ENCODE measurements around the gene PRICKLE3.
"Not testable (repeated sequence)": the region's sequence is repeated elsewhere in the genome, so short reads cannot be mapped to it uniquely, and the experiment has no call there.

Gene PRICKLE3

DNA sequence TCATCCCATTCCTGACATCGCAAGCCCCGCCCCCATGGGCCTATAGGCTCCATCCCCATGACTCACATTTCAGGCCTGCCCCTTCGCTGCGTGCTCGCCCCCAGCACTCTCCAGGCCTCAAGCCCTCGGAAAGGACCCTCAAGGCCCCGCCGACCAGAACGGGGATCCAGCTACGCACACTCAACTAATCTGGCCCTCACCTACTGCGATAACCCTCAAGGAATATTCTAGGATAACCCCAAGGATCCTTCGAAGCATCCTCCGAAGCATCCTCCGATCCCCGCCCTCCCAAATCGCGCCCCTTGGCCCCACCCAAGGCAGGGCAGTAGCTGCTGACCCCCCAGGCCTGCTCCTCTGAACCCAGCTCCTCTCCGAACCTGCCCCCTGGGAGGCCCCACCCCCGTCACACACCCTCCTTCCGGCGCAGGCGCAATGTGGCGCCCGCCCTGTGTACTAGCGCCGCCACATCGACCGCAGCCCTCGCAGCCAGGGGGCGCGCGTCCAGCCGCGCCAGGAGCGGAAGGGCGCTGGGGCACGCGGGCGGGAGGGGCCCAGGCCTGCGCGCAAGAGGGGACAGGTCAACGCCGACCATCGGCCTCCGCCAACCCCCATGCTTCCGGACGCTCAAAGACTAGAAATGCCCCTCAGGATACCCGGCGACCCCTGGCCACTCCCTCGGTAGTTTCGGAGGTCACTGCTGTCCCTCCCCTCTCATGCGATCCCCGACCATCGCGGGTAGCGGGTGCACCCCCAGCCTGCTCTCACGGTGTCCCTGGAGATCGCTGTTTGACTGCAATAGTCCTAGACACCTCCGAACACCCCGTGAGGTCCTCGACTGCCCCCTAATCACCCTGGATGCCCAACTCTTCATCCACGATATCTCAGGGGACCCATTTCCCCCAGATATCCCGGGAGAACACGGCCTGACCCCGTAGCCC, 30.0 kb downstream of the PRICKLE3 start:
- peak; percentile 88 for DNase-seq

DNA sequence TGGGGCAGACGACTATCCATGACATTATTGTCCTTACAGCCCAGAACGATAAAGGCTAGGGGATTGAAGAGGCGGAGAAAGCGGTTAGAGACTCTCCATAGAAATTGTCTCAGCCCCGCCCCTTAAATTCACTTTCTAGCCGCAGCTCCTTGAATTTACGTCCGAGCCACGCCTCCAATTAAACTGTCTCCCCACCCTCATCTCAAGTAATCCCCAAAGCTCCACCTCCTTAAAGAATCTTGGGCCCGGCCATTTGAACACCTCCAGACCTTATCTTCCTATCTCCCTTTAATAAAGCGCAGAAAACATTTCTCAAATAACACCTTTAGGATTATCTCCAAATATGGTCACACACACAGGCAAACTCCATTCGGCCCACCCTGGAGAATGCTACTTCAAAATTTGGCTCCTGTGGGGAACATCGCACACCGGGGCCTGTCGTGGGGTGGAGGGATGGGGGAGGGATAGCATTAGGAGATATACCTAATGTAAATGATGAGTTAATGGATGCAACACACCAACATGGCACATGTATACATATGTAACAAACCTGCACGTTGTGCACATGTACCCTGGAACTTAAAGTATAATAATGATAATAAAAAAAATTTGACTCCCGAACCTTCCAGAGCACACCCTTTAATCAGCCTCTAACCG, 30.8 kb downstream of the PRICKLE3 start:
- DNase-seq = peak; percentile 43

DNA sequence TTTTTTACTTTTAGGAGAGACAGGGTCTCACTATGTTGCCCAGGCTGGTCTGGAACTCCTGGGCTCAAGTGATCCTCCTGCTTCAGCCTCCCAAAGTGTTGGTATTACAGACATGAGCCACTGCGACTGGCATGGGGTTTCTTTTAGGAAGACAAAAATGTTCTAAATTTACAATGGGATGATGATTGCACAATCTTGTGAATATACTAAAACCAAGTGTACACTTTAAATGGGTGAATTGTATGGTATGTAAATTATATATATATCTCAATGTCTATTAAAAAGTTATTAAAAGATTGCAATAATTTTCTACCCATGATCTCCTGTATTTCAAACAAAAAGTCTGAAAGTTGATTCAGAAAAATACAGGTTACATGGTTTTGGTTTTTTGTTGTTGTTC, 32.7 kb downstream of the PRICKLE3 start:
- DNase-seq = no peak

DNA sequence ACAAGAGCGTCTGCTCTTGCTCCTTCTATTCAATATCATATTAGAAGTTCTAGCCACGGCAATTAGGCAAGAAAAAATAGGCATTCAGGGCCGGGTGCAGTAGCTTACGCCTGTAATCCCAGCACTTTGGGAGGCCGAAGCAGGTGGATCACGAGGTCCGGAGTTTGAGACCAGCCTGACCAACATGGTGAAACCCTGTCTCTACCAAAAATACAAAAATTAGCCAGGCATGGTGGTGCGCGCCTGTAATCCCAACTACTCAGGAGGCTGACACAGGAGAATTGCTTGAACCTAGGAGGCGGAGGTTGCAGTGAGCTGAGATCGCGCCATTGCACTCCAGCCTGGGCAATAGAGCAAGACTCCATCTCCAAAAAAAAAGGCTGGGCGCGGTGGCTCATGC, 36.9 kb downstream of the PRICKLE3 start:
- not testable (repeated sequence) for DNase-seq

DNA sequence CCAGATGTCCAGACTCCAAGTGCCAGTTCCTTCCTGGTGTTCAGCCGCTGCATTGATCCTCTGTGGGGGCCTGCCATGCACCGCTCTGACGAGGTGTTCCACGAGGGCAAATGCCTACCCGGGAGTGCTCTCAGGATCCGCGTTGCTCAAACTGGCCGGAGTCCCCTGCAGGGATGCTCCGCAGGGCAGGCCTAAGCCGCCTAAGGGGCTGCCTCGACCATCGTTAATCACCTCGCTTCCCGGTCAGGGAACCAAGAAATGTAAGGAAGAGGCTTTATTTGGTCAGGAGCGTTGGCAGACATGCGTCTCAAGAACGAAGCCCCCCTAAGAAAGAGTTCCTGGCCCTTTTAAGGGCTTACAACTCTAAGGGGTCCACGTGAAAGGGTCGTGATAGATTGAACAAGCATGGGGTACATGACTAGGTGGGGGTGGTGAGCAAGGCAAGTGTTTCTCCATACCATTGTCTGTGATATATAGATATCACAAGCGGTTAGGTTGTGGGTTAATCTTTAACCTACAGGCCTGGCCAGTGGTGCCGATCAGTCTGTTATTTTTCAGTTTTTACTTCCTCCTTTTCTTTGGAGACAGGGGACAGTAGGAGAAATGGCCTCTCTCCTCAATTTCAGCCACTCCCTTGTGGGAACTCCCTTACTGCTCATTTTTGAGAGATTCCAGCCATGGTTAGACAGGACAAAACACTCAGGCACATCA, 37.6 kb downstream of the PRICKLE3 start:
- DNase-seq = not testable (repeated sequence)

DNA sequence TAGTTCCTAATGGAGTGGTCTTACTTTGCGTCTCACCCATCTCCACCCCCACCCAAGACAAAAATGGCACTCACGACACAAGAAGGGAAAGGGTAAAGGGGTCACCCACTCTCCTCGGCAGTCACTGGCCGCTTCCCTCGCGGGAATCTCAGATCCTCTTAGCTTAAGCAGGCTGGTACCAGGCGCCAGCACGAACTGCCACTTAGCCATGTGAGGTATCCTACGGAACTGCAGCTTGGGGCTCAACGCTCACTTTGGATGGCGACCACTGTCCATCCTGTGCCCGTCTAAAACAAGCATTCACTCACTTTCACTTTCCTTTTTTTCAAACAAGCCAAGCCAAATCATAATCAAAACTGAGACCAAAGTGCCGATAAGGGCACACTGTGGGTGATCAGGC, 38.2 kb downstream of the PRICKLE3 start:
- no peak for DNase-seq

DNA sequence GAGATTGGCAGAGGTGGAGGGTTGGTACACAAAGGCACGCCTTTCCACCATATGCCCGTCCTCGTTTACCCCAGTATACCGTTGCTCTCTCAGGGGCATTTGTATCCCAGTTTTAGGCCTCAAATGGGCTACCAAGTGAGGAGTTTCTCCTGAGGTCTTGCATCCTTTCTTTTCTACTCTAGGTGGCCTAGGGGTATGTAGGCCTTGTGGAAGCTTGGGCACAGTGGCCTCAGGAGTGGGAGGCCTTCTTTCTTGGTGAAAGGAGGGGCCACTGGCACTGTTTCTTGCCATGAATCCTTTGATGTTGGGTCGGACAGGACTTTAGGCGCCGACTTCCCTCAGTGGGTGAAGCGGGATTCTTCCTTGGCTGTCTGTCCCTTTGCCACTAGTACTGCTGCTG, 38.9 kb downstream of the PRICKLE3 start:
- DNase-seq = no peak

DNA sequence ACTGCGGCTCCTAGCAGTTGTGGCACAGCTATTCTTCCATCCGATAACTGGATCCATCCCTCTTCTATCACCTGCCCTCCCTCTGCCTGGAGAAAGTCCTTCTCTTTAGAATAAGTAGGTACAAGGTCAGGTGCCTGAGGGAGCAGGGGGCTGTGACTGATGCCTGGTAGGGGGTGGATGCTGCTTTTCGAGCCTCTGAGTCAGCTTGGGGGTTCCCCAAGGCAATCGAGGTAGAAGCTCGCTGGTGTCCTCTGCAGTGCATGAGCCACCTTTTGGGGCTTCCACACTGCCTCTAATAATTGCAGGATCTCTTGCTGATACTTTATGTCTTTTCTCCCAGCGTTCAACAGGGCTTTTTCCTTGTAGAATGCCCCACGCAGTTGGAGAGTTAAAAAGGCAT, 43.0 kb downstream of the PRICKLE3 start:
- not testable (repeated sequence) for DNase-seq

DNA sequence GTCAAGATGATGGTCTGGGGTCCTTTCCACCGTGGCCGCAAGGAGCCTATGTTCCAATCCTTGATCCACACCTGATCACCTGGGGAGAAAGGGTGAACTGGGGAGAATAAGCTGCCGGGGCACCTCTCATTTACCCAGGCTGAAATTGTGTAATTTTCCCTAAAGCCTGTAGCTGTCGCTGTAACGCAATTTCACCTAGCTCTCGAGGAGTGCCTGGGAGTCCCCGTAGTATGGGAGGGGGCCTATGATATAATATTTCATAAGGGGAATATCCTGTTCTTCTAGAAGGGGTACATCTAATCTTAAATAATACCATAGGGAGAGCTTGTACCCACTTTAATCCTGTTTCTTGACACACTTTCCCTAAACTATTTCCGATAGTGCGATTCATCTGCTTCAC, 43.9 kb downstream of the PRICKLE3 start:
- not testable (repeated sequence) for DNase-seq

DNA sequence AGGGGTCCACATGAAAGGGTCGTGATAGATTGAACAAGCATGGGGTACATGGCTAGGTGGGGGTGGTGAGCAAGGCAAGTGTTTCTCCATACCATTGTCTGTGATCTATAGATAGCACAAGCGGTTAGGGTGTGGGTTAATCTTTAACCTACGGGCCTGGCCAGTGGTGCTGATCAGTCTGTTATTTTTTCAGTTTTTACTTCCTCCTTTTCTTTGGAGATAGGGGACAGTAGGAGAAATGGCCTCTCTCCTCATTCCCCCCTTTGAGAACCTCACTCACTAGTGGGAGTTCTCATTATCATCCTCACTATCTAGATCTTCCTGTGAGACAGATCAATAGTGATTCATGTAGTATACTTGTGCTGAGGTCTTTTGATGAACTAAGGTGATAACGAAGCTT, 46.5 kb downstream of the PRICKLE3 start:
- no peak for DNase-seq

DNA sequence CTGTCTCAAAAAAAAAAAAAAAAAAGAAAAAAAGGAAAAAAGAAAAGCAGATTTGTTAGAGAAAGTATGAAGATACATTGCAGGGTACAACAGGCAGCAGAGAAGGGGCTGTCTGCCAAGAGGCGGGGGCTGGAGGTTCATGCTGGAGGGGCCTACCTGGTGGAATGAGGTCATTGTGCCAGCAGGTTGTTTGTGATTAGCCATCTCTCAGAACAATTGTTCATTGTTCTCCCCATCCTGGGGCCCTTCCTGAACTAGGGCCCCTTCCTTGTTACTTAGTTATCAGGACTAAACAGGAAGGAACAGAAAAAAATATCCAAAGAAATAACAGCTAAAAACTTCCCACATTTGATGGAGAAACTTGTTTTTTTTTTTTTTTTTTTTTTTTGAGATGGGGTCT, 48.7 kb downstream of the PRICKLE3 start:
- no peak for DNase-seq

DNA sequence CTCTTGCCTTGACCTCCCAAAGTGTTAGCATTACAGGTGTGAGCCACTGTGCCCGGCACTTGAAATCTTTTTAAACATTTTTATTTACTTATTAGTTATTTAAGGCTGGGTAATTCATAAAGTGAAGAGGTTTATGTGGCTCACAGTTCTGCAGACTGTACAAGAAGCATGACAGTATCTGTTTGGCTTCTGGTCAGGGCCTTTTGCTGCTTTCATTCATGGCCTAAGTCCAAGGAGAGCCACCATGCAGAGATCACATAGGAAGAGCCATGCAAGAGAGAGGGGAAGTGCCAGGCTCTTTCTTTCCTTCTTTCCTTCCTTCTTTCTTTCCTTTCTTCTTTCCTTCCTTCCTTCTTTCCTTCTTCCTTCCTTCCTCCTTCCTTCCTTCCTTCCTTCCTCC, 52.4 kb downstream of the PRICKLE3 start:
- DNase-seq = no peak

DNA sequence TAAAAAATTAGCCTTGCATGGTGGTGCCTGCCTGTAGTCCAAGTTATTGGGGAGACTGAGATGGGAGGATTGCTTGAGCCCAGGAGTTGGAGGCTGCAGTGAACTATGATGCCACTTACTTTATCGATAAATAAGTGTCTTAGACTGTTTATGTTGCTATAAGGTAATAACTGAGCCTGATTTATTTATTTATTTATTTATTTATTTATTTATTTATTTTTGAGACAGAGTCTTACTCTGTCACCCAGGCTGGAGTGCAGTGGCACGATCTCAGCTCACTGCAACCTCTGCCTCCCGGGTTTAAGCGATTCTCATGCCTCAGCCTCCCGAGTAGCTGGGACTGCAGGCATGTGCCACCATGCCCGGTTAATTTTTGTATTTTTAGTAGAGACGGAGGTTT, 53.9 kb downstream of the PRICKLE3 start:
- not testable (repeated sequence) for DNase-seq

DNA sequence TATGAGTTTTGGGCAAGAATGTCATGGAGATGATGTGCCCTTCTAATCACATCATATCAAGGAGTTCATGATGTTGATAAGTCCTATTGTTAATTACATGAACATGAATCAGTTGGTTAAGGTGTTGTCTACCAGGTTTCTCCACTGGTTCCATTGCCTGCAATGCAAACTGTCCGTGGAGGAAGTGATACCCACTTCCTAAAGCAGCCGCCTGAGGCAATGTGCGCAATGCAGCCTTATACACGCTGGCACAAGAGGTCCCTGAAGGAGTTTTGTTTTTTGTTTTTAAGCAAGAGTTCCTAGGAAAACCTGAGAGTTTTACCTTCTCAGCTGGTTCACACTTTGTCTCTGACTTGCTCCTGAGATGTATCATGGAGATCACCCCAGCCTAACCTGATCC, 56.7 kb downstream of the PRICKLE3 start:
- no peak for DNase-seq

DNA sequence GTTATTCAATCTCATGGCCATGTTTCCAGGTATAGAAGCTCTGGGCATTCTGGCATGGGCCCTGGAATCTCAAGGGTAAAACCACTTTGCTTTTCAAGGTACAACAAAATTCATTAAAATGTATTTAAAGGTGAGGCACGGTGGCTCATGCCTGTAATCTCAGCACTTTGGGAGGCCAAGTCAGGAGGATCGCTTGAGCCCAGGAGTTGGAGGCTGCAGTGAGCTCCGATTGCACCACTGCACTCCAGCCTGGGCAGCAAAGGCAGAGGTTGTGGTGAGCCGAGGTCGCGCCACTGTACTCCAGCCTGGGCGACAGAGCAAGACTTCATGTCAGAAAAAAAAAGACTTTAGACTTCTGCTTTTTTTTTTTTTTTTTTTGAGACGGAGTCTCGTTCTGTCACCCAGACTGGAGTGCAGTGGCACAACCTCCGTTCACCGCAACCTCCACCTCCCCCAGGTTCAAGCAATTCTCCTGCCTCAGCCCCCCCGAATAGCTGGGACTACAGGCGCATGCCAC, 58.4 kb downstream of the PRICKLE3 start:
- DNase-seq = not testable (repeated sequence)

Data from stimulated activated CD8-positive, alpha-beta memory T cell treated with anti-CD3 and anti-CD28 coated beads, Interleukin-4, amount 100 ng/mL, for 48 hours (primary cell).